NCI-H2081 treated with DMSO at 0.1 percent for 48 hours (cell line): ENCODE results near the gene TM7SF2.
A peak's percentile ranks its signal among the peaks of the same experiment; 100 is the strongest.

Experiments
- DNase-seq: peaks from one replicate; lab custom pipeline; 2025; lab: John Stamatoyannopoulos, UW

The TM7SF2 gene

GRCh38 chr11:65090628-65091027, 21.0 kb upstream of the TM7SF2 start:
- no peak for DNase-seq

GRCh38 chr11:65095427-65095826, 16.2 kb upstream of the TM7SF2 start:
- DNase-seq: no peak

DNA sequence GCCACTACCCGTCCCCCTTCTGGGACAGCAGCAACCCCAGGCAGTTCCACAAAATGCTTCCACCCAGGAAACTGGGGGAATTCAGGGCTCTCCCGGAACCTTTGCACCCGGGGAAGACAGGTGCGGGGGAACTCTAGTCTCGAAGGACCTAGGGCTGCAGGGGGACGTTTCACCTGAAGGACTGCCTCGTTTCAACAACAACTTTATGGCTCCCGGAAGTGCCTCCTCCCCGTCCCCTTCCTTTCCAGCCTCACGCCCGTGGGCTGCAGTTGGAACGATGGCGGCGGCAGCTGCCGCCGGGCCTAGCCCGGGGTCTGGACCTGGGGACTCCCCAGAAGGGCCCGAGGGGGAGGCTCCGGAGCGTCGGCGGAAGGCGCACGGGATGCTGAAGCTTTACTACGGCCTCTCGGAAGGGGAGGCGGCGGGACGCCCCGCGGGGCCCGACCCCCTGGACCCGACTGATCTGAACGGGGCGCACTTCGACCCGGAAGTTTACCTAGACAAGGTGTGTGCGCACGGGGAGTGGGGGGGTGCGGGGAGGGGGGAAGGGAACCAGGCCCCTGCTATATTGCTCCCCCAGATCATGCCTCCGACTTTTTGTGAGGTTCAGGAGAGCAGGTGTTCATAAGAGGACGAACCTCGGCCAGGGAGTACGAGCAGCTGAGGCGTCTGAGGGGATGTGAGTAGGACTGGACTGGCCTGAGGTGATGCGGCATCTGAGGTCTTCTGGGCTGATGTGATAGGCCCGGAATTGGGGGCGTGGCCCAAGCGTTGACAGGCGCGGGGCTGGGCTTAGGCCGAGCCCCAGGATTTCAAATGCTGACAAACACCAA, 15.5 kb upstream of the TM7SF2 start, which contains the start of gene VPS51:
Gene VPS51, plus strand, starts transcription at position 241 of the 833 bp plus-strand sequence. Its CDS starts 37 bp downstream, at position 278.
- DNase-seq: peak; percentile 43

DNA sequence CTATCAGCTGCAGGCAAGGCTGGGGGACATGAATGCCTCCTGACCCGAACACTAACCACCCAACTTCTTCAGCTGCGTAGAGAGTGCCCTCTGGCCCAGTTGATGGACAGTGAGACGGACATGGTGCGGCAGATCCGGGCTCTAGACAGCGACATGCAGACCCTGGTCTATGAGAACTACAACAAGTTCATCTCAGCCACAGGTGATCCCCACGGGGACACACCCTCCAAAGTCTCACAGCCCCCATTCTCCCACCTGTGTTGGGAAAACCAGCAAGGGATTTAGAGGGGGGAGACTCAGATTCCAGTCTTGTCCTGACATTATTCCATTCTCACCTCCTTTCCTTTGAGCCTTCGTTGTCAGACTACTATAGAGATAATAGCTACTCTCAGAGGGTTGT, 14.7 kb upstream of the TM7SF2 start:
- no peak for DNase-seq

- DNase-seq: no peak
Measured at GRCh38 chr11:65100674-65101350, 10.9 kb upstream of the TM7SF2 start.

- DNase-seq: no peak
Measured at GRCh38 chr11:65102142-65103095, 9.3 kb upstream of the TM7SF2 start.

- no peak for DNase-seq
Measured at GRCh38 chr11:65103476-65103875, 8.2 kb upstream of the TM7SF2 start.

- DNase-seq: no peak
Measured at GRCh38 chr11:65104628-65105027, 7.0 kb upstream of the TM7SF2 start.

DNA sequence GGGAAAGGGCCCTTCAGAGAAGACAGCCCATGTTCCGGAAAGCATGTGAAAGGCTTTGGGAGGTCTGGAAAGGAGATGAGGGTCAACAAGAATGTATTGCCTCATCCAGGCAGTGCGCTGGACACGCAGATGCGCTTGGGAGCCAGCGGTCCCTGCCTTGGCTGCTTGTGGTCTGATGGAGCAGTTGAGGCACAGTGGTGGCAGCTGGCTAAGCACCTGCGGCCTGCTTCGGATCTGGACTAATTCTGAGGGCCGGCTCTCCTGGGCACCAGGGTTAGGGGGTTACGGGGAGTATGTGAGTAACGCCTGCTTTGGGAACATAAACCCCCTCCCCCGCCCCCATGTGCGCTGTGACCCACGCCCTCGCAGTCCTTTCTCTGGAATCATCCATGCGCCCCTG, 4.6 kb upstream of the TM7SF2 start:
- DNase-seq: no peak

- no peak for DNase-seq
Measured at GRCh38 chr11:65107751-65108468, 3.8 kb upstream of the TM7SF2 start.

DNA sequence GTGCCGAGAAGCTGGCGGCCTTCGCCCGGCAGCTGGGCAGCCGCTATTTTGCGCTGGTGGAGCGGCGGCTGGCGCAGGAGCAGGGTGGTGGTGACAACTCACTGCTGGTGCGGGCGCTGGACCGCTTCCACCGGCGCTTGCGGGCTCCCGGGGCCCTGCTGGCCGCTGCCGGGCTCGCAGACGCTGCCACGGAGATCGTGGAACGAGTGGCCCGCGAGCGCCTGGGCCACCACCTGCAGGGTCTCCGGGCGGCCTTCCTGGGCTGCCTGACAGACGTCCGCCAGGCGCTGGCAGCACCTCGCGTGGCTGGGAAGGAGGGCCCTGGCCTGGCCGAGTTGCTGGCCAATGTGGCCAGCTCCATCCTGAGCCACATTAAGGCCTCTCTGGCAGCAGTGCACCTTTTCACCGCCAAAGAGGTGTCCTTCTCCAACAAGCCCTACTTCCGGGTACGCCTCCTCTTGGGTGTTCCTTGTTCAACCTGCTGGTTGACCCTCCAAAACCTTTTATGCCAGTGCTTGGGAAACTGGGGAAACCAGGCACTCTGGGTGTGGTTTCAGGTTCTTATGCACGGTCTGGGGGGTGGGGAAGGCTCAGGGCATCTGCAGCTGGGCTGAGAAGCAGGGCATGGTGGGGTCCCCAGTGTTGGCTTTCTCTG, 3.1 kb upstream of the TM7SF2 start:
- no peak for DNase-seq

DNA sequence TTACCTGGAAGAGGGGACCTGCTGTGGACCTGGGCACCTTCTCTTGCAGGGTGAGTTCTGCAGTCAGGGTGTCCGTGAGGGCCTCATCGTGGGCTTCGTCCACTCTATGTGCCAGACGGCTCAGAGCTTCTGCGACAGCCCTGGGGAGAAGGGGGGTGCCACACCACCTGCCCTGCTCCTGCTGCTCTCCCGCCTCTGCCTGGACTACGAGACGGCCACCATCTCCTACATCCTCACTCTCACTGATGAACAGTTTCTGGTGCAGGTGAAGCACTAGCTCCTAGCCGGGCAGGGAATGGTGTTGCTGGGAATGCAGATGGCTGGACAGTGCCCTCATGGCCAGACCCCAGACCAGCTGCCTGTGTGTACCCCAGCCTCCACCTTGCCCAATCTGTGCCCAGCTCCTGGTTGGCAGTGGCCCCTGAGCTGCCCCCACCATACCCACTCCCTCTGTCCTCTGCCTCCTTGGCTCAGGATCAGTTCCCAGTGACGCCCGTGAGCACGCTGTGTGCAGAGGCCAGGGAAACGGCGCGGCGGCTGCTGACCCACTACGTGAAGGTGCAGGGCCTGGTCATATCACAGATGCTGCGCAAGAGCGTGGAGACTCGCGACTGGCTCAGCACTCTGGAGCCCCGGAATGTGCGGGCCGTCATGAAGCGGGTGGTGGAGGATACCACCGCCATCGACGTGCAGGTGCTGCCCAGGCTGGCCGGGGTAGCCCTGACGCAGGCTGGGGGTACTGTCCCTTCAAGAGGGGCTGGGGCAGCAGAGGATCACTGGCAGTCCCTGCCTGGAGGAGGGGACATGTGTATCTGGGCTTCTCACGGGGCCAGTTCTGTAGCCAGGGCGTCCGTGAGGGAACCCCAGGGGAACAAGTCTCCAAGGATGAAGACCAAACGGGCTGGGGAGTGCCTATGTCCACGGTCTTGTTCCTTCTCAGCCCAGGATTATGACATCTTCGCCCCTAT, 2.2 kb upstream of the TM7SF2 start:
- DNase-seq: no peak

- DNase-seq: peak; percentile 8
Measured at GRCh38 chr11:65110354-65110861, 1.3 kb upstream of the TM7SF2 start.

- no peak for DNase-seq
Measured at GRCh38 chr11:65111159-65111743, 421 bp upstream of the TM7SF2 start.

GRCh38 chr11:65112546-65113360, 1.1 kb downstream of the TM7SF2 start:
- DNase-seq: no peak

DNA sequence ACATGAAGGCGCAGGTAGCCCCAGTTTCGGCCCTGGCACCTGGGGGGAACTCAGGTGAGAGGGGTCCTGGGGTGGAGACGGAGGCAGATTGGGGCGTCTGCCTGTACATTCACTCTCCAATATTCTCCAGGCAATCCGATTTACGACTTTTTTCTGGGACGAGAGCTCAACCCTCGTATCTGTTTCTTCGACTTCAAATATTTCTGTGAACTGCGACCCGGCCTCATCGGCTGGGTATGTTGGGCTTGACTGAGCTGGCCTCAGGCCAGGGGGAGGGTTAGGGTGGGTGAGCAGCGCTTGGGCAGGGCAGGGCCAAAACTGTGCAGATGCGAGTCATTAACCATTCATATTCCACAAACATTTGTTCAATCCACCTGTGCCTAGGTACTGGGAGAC, 1.7 kb downstream of the TM7SF2 start:
- no peak for DNase-seq

DNA sequence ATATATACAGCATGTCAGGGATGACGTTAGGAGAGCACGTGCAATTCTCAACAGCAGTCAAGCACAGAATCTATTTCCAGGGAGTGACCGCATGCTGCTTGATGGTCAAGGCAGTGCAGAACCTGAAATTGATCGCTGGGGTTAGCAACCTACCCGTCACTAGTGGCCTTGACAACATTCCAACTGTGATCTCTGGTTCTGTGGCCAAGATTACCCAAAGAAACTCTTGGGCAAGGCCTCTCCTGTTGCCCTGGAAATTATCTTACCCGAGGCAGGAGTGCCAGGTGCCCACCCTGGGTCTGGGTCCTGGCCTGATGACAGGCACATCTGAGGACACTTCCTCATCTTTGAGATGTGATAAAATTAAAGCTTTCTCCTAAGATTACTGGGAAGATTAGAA, 2.2 kb downstream of the TM7SF2 start:
- DNase-seq: no peak

GRCh38 chr11:65114538-65115171, 3.0 kb downstream of the TM7SF2 start:
- DNase-seq: no peak
